ACC112 (cell line): ENCODE data around the gene CNTN4.

Source experiments
- H2AFZ ChIP-seq: fragments of 200-600 bp; sonication (generic); one replicate; pipeline ENCODE4 v1.6.0; 2017; ENCODE audit warnings: antibody characterized with exemption, low read length; ENCODE audit not compliant: unreplicated experiment
- H3K27ac ChIP-seq: fragments of 200-600 bp; sonication (generic); 2 replicates; pipeline ENCODE4 v1.5.1; 2014; ENCODE audit warnings: low read depth, mild to moderate bottlenecking, antibody characterized with exemption, low read length, moderate library complexity
- H3K27me3 ChIP-seq: fragments of 200-600 bp; sonication (generic); 2 replicates; pipeline ENCODE4 v1.6.1; 2014; ENCODE audit warnings: mild to moderate bottlenecking, antibody characterized with exemption, low read length, moderate library complexity, mixed read lengths; ENCODE audit not compliant: insufficient read depth
- H3K36me3 ChIP-seq: fragments of 200-600 bp; sonication (generic); 2 replicates; pipeline ENCODE4 v1.6.1; 2016; ENCODE audit warnings: mild to moderate bottlenecking, antibody characterized with exemption, low read length, moderate library complexity, mixed read lengths; ENCODE audit not compliant: insufficient read depth
- H3K4me1 ChIP-seq: fragments of 200-600 bp; sonication (generic); one replicate; pipeline ENCODE4 v1.6.1; 2016; ENCODE audit warnings: low read length, mixed read lengths; ENCODE audit not compliant: insufficient read depth, unreplicated experiment, control insufficient read depth
- H3K4me3 ChIP-seq: fragments of 200-600 bp; sonication (generic); 2 replicates; pipeline ENCODE4 v1.5.1; 2014; ENCODE audit warnings: mild to moderate bottlenecking, low read depth, low read length
- H3K79me2 ChIP-seq: fragments of 200-600 bp; sonication (generic); one replicate; pipeline ENCODE4 v1.6.0; 2016; ENCODE audit warnings: low read length; ENCODE audit not compliant: control insufficient read depth, unreplicated experiment, insufficient read depth

Gene CNTN4

DNA sequence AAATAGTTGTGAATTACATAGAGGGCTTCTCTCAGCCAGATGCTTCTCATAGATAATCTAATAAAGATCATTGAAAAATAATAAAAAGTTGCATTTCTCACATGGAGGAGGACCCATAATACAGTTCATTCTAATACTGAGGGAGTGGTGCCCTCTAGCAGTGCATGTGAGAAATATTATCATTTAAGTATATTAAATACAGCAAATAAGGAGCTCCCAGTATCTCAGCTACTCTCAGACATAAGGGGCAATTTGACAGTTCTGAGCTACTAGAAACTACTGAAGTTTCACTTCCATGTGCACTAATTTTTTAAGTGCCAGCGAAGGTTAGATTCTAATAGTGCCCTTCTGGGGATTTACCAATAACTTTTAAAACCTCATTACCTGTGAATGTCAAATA is 823.2 kb downstream of the CNTN4 start:
- no peaks in the 10 kb centered on the region for H3K27me3 ChIP-seq
- no peak overlapping the region for H3K27ac ChIP-seq
- H3K79me2 ChIP-seq: no peaks in the 10 kb centered on the region
- no peaks in the 10 kb centered on the region for H3K4me1 ChIP-seq
- no peaks in the 10 kb centered on the region for H3K36me3 ChIP-seq
- no peak overlapping the region for H2AFZ ChIP-seq
- H3K4me3 ChIP-seq: no peak overlapping the region

DNA sequence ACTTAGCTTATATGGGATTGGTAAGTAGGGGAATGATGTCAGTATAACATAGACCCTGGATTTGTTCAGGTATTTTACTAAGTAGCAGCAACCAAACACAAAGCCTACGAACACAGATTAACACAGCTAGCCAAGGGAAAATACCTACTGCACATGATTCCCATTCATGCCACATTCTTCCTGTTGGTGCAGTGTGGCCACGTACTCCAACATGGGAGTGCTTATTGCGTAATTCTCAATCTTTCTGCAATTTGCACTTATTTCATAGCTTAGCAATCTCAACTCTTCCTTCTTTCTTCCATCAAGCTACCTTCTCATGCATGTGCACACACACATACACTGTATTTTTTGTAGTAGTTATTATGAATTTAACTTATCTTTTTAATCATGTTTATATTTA is 824.7 kb downstream of the CNTN4 start:
- no peaks in the 10 kb centered on the region for H3K4me1 ChIP-seq
- no peaks in the 10 kb centered on the region for H3K79me2 ChIP-seq
- H3K4me3 ChIP-seq: no peak overlapping the region

DNA sequence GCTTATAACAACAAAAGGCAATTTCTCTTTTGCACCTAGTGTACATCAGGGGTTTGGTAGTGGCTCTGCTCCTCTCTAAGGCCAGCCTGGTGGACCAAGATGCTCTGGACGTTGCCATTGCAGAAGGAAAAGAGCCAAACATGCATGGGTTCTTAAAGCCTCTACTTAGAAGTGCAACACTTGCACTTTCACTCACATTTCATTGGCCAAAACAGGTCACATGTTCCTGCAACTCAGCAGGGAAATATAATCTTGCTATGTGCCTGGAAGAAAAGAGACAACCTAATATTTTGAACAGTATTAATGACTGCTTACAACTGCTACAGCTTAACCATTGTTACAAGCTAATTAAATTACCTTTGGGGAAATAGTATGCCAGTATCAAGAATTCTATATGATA is 828.6 kb downstream of the CNTN4 start:
- H3K27me3 ChIP-seq: no peaks in the 10 kb centered on the region
- no peaks in the 10 kb centered on the region for H3K36me3 ChIP-seq
- H3K4me3 ChIP-seq: no peak overlapping the region
- no peak overlapping the region for H2AFZ ChIP-seq
- no peak overlapping the region for H3K27ac ChIP-seq
- H3K79me2 ChIP-seq: no peaks in the 10 kb centered on the region
- H3K4me1 ChIP-seq: no peaks in the 10 kb centered on the region

More for the DNA sequence above, 824.7 kb downstream of the CNTN4 start:
- Histone ChIP-seq H3K27me3 (no peaks in the 10 kb centered on the region), H3K36me3 (no peaks in the 10 kb centered on the region), H2AFZ (no peak overlapping the region), H3K27ac (no peak overlapping the region)

DNA sequence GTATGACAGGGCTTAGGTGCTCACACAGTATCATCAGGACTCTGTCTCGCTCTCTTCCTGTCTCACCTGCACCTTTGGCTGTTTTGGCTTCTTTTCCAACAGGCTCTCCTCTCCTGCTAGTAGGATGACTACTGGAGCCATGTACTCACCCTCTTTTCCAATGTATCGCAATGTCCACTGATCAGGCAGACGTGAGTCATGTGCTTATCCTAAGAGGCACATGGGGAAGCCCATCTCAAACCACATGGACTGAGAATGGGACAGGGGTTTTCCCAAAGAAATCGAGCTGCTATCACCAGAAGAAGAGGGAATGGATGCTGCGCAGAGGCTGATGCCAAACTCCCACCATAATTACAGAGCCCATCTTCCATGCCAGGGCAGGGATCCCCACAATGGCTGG is 830.9 kb downstream of the CNTN4 start:
- H3K79me2 ChIP-seq: no peaks in the 10 kb centered on the region
- no peaks in the 10 kb centered on the region for H3K4me1 ChIP-seq
- H3K4me3 ChIP-seq: no peak overlapping the region
- no peaks in the 10 kb centered on the region for H3K27me3 ChIP-seq
- H3K27ac ChIP-seq: no peak overlapping the region
- no peaks in the 10 kb centered on the region for H3K36me3 ChIP-seq
- no peak overlapping the region for H2AFZ ChIP-seq

DNA sequence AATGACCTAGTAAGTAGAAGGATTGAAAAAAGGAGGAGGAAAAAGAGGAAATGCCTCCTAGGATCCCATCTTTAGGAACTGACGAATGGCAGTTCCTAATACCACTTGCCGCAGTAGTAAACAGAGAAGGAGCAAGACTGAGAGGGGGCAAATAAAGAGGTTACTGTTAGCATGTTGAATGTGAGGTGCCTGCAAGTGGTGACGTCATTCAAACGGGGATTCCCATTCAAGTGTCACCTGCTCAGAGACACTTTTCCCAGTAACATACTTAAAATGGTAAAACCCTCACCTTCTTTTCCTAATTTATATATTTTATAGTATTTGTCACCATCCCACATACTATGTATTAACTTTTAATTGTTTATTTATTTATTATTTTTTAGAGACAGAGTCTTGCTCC is 832.6 kb downstream of the CNTN4 start:
- Histone ChIP-seq H3K27me3 (no peaks in the 10 kb centered on the region), H3K4me1 (no peaks in the 10 kb centered on the region), H3K36me3 (no peaks in the 10 kb centered on the region), H3K27ac (no peak overlapping the region), H3K79me2 (no peaks in the 10 kb centered on the region), H3K4me3 (no peak overlapping the region), H2AFZ (no peak overlapping the region)

DNA sequence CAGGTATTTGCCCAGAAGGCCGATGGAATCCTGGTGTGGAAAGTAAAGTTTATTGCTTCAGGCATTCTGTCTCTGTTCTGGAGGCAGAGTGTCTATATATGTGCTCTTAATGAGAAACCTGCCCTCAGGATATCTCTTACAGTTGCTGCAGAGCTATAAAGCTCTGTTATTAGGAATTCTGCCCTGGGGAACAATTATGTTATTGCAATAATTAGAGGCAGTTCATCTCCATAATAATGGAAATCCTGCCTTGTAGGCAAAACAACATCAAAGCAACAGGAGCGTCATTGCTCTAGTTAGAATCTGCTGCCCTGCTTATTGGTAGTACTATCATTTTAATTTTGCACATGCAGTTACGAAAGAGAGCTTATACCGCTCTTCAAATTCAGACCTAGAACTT is 835.9 kb downstream of the CNTN4 start:
- no peak overlapping the region for H3K4me3 ChIP-seq
- H3K4me1 ChIP-seq: no peaks in the 10 kb centered on the region
- no peaks in the 10 kb centered on the region for H3K79me2 ChIP-seq
- no peak overlapping the region for H3K27ac ChIP-seq
- no peaks in the 10 kb centered on the region for H3K27me3 ChIP-seq
- no peak overlapping the region for H2AFZ ChIP-seq
- H3K36me3 ChIP-seq: no peaks in the 10 kb centered on the region

DNA sequence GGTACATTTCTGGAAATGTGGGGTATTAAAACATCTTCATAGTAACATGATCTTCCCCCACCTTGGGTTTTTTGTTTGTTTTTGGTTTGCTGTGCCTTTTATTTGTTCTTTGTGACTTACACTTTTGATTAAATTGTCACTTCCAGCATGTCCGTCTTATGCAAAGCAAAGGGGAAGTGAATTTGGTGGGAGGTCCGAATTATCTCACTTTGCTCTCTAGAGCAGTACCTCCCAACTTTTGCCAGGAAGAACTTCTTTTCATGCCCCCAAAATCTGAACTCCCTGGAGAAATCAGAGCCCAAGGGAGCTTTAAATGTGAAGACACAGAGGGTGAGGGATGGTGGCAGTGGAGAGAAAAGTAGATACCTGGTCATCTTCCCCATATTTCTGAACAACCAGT is 838.4 kb downstream of the CNTN4 start:
- Histone ChIP-seq H3K27ac (no peak overlapping the region), H3K79me2 (no peaks in the 10 kb centered on the region), H3K36me3 (no peaks in the 10 kb centered on the region), H3K4me3 (no peak overlapping the region), H3K27me3 (no peaks in the 10 kb centered on the region), H2AFZ (no peak overlapping the region), H3K4me1 (no peaks in the 10 kb centered on the region)

DNA sequence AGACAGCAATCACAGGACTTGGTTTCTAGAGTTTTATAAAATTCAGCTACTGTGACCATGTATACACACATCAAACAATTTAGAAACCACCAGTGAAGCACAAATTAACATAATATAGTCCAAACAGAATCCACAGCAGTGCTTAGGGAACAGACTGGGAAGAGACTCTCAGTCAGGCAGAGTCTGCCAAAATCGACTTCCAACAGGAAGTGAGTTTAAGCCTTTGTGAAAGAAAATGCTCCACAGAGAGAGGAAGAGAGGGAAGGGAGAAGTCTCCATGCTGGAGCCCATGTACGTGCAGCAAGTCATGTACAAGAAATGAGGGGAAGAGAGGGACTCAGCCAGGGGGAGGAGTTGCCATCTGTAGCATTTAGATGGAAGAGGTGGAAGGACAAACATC is 838.9 kb downstream of the CNTN4 start:
- no peaks in the 10 kb centered on the region for H3K27me3 ChIP-seq
- H3K79me2 ChIP-seq: no peaks in the 10 kb centered on the region
- no peaks in the 10 kb centered on the region for H3K4me1 ChIP-seq
- no peak overlapping the region for H3K4me3 ChIP-seq
- H2AFZ ChIP-seq: no peak overlapping the region
- H3K27ac ChIP-seq: no peak overlapping the region
- H3K36me3 ChIP-seq: no peaks in the 10 kb centered on the region

DNA sequence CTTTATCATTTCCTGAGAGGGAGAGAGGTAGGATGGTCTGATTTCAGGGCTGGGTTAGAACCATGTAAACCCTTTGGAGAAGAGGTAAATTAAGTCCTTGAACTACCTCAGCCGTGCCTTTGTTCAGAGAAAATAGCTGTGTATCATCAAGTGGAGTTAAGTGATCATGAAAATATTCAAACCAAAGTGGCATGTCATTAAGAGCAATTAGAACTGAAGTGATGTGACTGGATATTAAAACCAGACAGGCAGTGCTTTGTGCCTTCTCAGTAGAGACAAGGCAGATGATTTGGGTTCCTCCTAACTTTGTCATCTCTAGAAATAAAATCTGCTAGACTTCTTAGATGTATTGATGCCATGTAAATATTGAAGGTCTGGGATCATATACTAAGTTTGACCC is 840.0 kb downstream of the CNTN4 start:
- Histone ChIP-seq H3K4me3 (no peak overlapping the region), H2AFZ (no peak overlapping the region), H3K27ac (no peak overlapping the region), H3K79me2 (no peaks in the 10 kb centered on the region), H3K36me3 (no peaks in the 10 kb centered on the region), H3K27me3 (no peaks in the 10 kb centered on the region), H3K4me1 (no peaks in the 10 kb centered on the region)

DNA sequence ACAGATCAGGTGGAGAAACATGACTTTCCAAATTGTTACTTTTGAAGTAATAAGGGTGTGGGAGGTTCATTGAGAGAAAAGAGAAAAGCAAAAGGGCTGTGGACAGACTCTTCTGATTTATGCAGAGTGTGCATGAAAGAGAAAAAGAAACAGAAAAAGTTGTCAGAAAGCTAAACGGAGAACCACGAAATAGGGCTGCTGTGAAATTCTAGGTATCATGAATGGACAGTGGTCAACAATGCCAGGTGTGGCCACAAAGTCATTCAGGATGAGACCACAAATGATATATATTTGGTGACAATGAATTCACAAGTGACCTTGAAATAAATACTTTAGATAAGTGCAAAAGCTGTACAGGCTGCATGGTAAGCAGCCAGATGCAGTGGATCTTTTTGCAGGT is 841.4 kb downstream of the CNTN4 start:
- Histone ChIP-seq H3K36me3 (no peaks in the 10 kb centered on the region), H3K27me3 (no peaks in the 10 kb centered on the region), H2AFZ (no peak overlapping the region), H3K27ac (no peak overlapping the region), H3K4me3 (no peak overlapping the region), H3K79me2 (no peaks in the 10 kb centered on the region), H3K4me1 (no peaks in the 10 kb centered on the region)

DNA sequence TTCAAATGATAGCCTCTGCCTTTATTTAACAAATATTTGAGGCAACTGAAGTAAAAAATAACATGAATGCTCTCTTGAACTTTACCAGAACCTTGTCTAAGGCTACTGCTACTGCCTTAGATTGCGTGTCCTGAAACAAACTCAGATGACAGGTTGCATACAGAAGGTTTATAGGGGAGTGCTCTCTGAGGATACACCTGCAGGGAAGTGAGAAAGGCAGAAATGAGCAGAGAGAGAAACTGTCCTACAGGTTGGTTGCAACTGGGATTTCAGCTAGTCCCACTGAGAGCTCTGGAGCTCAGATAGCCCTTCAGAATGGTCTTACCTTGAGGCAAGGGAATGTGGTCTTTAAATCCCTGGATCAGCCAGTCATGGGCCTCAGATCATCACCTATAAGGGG is 846.0 kb downstream of the CNTN4 start:
- Histone ChIP-seq H3K36me3 (no peaks in the 10 kb centered on the region), H3K4me3 (no peak overlapping the region), H3K79me2 (no peaks in the 10 kb centered on the region), H3K27ac (no peak overlapping the region), H3K27me3 (no peaks in the 10 kb centered on the region), H2AFZ (no peak overlapping the region), H3K4me1 (no peaks in the 10 kb centered on the region)

DNA sequence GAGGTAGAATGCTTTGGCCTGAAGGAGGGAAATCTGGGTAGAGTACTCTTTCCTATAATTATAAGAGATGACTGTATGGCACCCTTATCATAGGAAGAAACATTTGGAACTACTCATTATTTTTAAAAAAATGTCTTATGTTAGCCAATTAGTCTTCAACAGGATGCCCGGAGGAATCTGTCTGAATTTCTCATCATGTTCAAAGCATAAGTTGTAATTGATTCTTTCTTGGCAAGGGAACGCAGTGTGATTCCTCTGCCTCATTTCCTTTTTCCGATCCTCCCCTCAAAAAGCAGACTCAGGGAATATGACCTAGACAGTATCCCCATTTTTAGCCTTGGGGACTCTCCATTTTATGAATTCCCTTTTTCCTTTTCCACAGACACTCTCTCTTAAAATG is 846.5 kb downstream of the CNTN4 start:
- H2AFZ ChIP-seq: no peak overlapping the region

More for the DNA sequence above, 846.5 kb downstream of the CNTN4 start:
- Histone ChIP-seq H3K79me2 (no peaks in the 10 kb centered on the region), H3K27me3 (no peaks in the 10 kb centered on the region), H3K4me1 (no peaks in the 10 kb centered on the region), H3K36me3 (no peaks in the 10 kb centered on the region), H3K4me3 (no peak overlapping the region), H3K27ac (no peak overlapping the region)
